KBM-7 (cell line): ENCODE results near the gene ANKS3.
"Not testable (repeated sequence)": the region's sequence is repeated elsewhere in the genome, so short reads cannot be mapped to it uniquely, and the experiment has no call there.

Experiments used
- DNase-seq: peaks from one replicate; pipeline ENCODE4 v3.0.0-alpha.2; 2015
- in situ Hi-C: fragments of 300-500 bp; cut with MboI; formaldehyde crosslinking; loops from 2 replicates; pipeline ENCODE4 v1.14.3; 2020; ENCODE audit warnings: low sequenced_read_pairs, low pct_unique_long_range_greater_than_20kb, mixed read lengths

The ANKS3 gene

DNA sequence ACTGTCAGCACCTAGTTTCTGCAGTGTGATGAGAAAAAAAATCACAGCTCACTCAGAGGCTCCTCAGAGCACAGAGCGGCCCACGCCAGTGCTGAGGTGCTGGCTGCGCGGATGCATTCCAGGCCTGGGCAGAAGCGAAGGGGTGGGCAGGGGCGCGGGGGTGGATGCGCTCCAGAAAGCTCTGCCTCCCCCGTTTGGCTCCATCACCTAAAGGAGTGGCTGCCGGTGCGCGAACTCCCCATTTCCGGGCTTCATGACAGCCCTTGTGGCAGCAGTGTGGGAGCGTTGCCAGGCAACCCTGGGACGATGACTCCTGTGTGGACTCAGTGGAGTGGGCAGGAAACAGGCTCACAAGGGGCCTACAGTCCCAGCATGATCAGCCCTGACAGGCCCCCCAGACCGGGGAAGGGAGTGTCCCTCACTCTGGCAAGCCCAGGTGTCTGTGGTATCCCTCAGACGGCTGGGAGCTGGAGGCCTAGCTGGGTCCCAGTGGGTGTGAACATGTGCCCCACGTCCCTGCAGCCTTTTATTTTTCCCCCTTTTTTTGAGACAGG, 73.5 kb downstream of the ANKS3 start:
- in situ Hi-C loops = no loop called here
- DNase-seq = peak; percentile 76

DNA sequence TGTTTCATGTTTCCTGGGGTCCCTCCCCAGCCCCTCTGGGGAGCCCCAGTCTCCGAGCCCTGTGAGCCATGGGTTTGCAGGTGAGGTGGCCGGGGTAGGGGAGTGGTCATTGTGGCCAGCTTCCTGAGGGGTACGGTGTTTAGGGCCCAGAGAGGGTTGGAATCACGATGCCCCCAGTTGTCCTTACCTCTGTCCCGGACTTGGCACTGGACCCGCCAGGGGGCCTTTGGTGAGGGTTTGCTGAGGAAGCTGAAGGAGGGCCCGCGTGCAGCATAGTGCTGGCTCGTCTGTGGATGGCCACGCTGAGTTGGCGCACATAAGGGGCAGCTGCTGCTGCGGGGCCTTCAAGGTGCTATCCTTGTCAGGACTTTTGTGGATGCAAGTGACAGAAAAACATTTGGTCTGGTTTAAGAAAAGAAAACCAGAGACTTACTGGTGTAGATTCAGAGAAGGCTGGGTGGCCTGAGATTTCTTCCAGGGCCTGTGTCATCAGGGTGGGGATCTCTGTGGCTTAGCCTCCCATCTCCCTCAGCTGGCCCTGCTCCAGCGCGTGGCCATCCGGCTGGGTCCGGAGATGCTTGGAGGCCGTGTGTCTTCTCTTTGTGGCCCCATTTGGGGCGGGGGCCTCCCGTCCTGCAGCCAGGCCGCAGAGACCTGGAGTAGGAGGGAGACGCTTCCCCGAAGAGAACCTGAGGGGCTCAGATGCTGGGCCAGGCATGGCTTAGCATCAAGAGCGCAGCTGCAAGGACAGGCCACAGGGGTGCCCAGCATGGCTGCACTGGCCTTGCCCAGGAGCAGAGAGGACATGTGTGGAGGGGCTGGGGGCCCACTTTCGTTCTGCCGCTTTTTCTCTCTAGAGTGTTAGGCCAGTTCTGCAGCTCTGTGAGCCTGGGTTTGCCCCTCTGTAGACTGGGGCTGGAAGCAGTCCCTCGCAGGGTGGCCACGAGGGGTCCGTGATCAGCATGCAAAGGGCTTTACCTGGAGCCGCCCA, 74.4 kb downstream of the ANKS3 start:
- in situ Hi-C loops = no loop called here
- DNase-seq = no peak

DNA sequence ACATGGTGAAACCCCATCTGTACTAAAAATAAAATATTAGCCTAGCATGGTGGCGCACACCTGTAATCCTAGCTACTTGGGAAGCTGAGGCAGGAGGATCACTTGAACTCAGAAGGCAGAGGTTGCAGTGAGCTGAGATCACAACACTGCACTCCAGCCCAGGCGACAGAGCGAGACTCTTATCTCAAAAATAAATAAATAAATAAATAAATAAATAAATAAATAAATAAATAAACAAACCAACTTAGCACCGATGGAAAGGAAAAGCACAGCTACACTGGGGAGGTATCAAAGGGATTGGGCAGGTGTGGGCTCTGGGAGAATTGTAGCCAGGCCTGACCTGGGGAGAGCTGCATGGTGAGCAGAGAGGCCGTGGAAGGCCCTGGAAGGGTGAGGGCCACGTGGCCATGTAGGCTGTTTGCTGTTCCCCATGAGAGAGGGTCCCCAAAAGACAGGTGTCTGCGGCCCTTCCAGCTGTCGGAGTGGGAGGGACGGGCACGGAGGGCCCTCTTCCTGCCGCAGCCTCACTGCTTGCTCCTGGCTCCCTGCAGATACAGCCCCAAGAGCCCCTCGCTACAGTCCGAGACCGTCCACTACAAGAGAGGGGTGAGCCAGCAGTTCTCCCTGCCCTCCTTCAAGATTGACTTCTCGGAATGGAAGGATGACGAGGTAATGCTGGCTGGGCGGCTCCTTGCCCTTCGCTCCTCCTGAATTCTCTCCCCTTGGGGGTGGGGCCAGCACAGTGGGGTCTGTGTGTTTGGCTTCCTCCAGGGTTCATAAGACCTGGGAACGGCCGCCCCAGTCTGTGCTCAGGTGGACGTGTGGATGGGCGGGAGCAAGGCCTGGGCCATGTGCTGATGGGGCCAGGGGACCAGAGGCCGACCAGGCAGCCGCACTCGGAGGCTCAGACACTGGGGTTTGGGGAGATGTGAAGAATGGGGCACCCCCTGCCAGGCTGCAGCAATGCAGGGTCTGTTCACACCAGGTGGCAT, 77.1 kb downstream of the ANKS3 start:
- no peak for DNase-seq
- in situ Hi-C loops = no loop called here

DNA sequence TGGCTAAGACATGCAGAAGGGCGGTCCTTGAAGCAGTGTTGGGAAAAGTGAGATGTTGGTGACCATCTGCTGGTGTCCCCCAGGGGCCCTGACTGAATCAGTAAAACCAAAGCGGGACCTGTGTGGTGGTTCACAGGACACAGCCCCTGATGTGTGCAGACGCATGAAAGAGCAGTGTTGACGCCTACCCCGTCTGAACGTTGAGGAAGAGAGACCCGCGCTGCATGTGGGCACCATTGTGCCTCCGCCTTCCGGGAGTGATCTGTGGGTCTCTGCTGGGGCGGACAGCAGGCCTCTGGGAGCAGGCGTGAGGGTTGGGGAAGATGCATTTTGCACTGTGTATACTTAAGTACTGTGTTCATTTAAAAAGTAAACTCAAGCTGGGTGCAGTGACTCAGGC, 77.8 kb downstream of the ANKS3 start:
- DNase-seq = no peak
- in situ Hi-C loops = no loop called here

DNA sequence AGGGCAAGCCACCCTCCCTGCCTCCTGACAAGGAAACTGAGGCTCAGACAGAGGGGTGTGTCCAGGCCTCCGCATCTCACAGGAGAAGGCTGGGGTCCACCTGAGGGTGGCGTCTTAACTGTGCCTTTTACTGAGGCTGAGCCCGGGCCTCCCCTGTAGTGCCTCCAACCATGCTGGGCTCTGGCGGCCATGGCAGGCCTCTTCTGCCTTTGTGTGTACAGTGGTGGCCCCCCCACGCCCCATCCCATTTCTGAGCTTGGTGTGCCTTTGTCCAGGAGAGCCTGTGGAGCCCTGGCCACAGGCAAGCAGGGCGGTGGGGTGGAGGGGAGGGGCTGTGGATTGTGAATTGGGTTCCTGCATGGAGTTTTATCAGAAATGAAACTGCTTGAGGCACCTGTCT, 78.3 kb downstream of the ANKS3 start:
- in situ Hi-C loops = no loop called here
- no peak for DNase-seq

DNA sequence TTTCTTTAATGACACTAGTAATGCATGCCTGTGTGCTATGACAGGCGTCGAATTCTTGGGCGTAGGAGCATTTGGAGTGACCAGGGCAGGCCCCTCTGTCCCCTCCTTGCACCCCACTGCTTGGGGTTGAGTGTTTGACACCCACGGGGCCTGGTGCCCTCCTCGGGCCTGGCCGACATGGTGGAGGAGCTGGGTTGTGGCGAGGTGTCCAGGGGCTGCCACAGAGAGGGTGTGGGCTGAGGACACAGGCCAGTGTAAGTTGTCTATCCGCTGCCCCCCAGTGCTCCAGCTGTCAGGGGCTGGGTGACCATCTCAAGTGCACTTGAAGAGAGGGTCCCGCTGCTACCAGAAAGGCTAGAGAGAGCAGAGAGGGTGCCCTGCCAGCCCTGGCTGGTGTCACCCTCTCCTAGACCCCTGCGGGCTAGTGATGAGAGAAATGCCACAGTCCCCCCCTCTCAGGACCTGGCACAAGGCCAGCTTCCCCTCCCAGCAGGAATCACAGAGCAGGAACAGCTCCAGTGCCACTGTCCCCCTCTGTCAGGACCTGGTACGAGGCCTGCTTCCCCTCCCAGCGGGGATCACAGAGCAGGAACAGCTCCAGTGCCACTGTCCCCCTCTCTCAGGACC, 79.0 kb downstream of the ANKS3 start:
- DNase-seq = no peak
- in situ Hi-C loops = no loop called here

DNA sequence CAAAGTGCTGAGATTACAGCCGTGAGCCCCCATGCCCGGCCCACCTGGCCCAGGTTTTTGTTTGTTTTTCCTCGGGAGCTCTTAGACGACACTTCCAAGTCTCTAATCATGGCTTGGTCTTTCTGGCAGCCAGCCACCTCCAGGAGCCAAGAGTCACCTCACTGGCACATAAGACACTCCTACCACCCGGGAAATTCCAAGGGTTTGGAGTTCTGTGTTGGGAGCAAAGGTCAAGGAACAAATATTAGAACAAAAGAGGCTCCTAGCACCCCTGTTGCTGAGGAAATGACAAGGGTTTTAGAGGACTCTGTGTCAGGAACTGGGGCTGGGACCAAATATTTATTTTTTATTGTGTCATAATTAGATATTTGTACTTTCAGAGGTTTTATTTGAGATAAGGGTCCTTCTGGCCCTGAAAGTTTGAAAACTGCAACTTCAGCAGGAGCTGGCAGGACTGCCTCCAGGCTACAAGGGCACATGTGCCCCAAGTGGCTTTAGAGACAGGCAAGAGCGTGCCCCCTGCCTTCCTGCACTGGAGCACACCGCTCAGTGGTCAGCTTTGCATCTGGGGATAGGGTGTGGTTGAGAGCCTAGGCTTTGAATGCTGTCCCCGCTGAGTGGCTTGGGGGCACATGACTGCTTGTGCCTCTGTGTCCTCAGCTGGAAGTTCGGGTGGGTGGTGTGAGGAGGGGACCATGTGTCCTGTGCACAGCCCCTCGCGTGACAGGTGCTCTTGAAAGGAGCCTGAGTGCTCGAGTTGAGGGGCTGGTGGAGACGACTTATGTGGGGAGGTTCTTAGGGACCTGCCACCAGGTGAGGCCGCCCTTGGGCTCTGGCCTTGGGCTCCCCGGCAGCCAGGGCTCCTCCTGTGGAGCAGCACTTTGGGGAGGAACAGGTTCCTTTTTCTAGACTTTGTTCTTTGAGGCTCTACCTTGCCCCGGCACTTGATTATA, 79.8 kb downstream of the ANKS3 start:
- in situ Hi-C loops = no loop called here
- DNase-seq = no peak

DNA sequence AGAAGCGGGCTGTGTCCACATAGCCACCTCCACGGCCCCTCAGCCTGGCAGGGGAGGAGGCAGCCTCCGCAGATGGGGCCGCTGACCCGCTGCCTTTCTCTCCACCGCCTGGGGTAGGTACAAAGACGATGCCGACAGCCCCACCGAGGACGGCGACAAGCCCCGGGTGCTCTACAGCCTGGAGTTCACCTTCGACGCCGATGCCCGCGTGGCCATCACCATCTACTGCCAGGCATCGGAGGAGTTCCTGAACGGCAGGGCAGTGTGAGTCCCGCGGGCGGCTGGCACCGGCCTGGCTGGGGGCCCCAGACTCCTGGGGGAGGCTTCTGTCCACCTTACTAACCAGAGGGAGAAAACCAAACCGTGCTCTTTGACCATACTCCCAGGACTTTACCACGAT, 81.5 kb downstream of the ANKS3 start:
- in situ Hi-C loops = no loop called here

DNA sequence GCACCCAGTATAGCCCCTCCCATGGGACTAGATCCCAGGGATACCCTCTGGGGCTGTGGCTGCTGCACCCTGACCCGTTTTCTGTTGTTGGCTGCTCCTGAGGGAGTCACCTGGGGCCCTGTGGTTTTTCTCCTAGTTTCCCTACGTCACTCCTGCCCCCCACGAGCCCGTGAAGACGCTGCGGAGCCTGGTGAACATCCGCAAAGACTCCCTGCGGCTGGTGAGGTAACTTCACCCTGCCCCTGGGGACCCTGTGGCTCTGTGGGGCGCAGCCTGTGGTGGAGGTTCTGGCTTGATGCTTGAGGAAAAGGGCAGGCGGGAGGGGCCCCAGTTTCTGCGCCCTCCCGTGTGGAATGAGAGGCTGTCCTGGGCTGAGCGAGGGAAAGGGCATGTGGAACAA, 82.2 kb downstream of the ANKS3 start:
- DNase-seq = no peak
- in situ Hi-C loops = no loop called here

More for the DNA sequence above, 81.5 kb downstream of the ANKS3 start:
- DNase-seq = no peak

DNA sequence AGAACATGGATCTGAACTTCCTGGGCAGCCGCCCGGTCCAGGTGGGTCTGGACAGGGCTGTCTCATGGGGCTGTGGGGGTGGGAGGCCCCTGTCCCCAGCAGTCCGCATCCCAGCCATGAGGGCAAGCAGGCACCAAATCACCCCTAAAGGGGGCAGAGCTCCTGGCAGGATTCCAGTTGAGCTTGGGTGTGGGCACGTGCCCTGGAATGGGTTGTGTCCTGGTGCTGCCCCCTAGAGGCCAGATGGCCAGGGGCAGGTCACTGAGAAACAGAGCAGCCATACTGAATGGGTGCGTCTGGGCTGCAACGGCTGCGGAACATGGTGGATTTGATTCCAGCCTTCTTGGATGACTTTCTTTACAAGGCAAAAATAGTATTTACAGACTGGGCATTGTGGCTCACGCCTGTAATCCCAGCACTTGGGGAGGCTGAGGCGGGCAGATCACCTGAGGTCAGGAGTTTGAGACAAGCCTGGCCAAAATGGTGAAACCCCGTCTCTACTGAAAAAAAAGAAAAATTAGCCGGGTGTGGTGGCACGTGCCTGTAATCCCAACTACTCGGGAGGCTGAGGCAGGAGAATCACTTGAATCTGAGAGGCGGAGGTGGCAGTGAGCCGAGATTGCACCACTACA, 83.5 kb downstream of the ANKS3 start:
- peak; percentile 84 for DNase-seq
- in situ Hi-C loops = not testable (repeated sequence)

DNA sequence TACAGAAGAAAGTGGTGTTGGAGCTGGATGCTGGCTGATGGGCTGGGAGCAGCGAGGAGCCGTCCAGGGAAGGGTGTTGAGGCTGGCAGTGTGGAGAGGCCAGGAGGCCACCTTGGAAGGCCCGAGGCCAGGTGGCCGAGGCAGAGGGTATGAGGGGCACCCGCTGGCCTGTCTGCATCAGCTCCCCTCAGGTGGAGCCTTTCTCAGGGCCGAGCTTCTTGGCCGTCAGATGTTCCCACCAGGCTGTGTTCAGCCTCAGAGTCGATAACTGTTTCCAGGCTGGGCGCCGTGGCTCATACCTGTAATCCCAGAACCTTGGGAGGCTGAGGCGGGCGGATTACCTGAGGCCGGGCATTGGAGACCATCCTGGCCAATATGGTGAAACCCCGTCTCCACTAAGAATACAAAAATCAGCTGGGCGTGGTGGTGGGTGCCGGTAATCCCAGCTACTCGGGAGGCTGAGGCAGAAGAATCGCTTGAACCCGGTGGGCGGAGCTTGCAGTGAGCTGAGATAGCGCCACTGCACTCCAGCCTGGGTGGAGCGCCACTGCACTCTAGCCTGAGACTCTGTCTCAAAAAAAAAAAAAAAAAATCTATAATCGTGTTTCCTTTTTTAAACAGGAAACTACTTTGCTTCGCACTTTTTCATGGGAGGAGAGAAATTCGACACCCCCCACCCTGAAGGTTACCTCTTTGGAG, 84.2 kb downstream of the ANKS3 start:
- peak; percentile 70 for DNase-seq
- in situ Hi-C loops = no loop called here

DNA sequence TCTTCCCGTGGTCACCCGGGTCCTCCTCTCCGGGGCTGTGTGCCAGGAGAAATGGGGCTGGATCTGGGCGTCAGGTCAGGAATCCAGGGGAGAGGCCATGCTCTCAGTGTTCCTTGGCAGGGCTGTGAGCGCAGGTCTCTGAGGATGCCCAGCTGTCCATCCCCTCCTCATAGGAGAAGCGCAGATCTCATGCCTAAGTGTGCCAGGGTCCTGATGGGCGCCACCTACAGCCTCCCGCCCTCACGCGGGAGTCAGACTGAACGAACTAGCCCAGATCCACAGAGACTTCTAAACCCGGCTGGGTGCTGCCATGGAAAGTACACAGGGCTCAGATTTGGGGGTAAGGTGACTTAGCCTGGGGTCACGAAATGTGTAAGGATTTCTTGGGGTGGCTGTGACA, 85.2 kb downstream of the ANKS3 start:
- DNase-seq = no peak
- in situ Hi-C loops = no loop called here

DNA sequence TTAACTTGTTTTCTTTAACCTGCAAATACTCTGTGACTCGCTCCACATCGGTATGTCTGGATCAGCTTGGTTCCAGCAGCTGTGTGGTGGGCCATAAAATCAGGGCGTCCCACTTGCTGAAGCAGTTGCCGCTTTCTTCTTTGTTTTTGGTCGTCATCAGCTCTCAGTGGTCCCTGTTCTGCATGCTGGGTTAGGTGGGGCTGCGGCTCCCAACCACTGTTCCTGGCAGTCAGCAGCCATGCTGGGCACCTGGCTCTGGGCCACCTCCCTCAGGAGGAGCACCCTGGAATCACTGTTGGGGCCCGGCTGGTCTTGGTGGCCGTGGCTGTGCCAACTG, 86.5 kb downstream of the ANKS3 start:
- no peak for DNase-seq
- in situ Hi-C loops = no loop called here

DNA sequence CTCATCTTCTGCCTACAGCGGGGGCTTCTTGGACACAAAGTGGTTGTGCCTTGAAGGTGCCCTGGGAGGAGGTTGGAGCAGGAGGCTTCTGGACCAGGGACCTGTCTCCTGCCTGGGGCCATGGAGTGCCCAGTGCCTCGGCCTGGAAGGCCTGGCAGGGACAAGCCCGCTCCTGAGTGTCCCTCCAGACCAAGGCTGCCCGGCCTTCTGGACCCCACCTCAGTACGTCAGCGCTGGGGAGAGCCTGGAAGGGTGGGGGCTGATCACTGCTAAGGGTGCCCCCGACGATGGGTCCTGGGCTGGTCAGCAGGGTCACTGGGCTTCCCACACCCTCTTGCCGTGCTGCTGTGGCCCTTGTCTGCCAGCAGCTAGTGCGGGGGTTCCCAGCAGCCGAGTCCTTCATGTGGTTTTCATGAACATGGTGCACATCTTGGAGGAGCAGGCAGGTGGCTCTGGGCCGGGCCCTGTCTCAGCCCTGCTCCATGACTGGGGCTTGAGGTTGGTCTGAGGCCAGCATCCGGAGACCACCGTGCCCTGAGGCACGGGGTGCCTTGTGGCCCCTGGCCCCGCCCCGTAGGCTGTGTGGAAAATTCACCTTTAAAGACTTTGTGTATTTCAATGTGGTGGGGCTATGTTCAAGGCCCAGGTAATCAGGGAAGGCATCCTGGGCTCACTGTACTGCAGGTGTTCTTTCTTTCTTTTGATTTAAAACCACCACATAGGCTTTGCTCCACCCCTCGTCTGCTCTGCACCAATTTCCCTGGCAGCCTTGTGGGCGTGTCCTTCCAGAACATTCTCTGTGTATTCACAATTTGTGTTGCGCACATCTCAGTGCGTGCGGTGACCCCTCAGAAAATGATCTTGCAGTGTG, 87.1 kb downstream of the ANKS3 start:
- DNase-seq = no peak
- in situ Hi-C loops = no loop called here
